PC-9 (cell line): Measurements from ENCODE around the gene STX2.

Experiments used
- EZH2 ChIP-seq: fragments of 200-600 bp; sonication (generic); IDR thresholded peaks from 2 replicates; pipeline ENCODE4 v1.8.0; 2017; ENCODE audit warnings: antibody characterized with exemption, low read depth
- TF ChIP-seq, protein P1 (sequence below): fragments of 200-600 bp; sonication (generic); conservative IDR thresholded peaks from 2 replicates; pipeline ENCODE4 v1.6.1; 2017; ENCODE audit warnings: mixed run types, antibody characterized with exemption, mild to moderate bottlenecking, moderate library complexity

DNA sequence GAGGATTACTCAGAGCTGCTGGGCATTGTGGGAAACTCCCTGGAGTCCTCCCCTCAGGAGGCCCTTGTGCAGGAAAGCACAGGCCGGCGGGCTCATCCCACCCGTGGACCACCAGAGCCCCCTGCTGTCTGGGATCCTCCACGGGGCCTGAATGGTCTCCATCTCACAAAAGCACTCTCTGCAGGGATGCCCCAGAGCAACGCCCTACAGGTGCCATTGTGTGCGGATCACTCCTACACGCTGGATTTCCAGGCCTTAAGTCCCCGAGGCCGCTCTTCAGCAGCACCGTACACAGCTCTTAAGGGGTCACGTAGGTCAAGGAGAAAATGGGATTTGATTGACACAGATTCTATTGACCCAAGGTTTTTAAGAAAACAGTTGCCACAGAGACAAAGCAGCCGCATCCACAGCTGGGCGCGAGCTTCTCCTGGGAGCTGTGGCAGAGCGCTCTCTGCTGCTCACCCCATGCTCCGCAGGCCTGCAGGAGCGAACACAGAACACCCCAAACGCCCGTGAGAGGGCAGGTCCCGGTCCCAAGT lies 86.3 kb downstream of the STX2 start:
- TF ChIP-seq, protein P1, sequence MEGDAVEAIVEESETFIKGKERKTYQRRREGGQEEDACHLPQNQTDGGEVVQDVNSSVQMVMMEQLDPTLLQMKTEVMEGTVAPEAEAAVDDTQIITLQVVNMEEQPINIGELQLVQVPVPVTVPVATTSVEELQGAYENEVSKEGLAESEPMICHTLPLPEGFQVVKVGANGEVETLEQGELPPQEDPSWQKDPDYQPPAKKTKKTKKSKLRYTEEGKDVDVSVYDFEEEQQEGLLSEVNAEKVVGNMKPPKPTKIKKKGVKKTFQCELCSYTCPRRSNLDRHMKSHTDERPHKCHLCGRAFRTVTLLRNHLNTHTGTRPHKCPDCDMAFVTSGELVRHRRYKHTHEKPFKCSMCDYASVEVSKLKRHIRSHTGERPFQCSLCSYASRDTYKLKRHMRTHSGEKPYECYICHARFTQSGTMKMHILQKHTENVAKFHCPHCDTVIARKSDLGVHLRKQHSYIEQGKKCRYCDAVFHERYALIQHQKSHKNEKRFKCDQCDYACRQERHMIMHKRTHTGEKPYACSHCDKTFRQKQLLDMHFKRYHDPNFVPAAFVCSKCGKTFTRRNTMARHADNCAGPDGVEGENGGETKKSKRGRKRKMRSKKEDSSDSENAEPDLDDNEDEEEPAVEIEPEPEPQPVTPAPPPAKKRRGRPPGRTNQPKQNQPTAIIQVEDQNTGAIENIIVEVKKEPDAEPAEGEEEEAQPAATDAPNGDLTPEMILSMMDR, result no peak
- no peak for TF ChIP-seq EZH2
